Breast epithelium (tissue), 4 donors: ENCODE results near the gene SLC9A3. TPM values are rescaled to one million over a fixed set of nuclear protein-coding genes. Genes with fewer than 3 reads are reported as not detected.

Source experiments
- DNase-seq, 2 donors: peaks; one replicate each; pipeline ENCODE4 v3.0.0-alpha.2; 2019; ENCODE audit warnings: low spot score in 2 of 2
- H3K27ac ChIP-seq, 2 donors: fragments of 200-600 bp; sonication (generic) in 1 of 2; one replicate each; pipeline ENCODE4 v1.5.1; 2016 to 2019; ENCODE audit warnings: mild to moderate bottlenecking in 1 of 2
- H3K27me3 ChIP-seq, 2 donors: fragments of 200-600 bp; sonication (generic) in 1 of 2; one replicate each; pipeline versions ENCODE4 v1.5.1 to v1.6.0; 2017 to 2019; ENCODE audit warnings: control low read depth in 1 of 2, mild to moderate bottlenecking in 1 of 2
- H3K36me3 ChIP-seq: fragments of 200-600 bp; one replicate; pipeline ENCODE4 v1.5.1; 2019
- H3K4me1 ChIP-seq, 2 donors: fragments of 200-600 bp; sonication (generic); one replicate each; pipeline ENCODE4 v1.5.1; 2016 to 2019; ENCODE audit warnings: control low read depth in 1 of 2
- H3K4me3 ChIP-seq, 3 donors: fragments of 200-600 bp; sonication (generic); 1 replicate in 2 of 3; 2 replicates in 1 of 3; pipeline ENCODE4 v1.5.1; 2016 to 2019; ENCODE audit warnings: mild to moderate bottlenecking in 3 of 3, moderate library complexity in 2 of 3
- H3K9me3 ChIP-seq, 2 donors: fragments of 200-600 bp; sonication (generic) in 1 of 2; one replicate each; pipeline ENCODE4 v1.5.1; 2016 to 2019; ENCODE audit warnings: control low read depth in 1 of 2
- CTCF ChIP-seq, 3 donors: fragments of 450-650 bp; IDR thresholded peaks; one replicate each; pipeline ENCODE4 v1.5.1; 2016 to 2017; ENCODE audit warnings: antibody characterized with exemption in 3 of 3, mild to moderate bottlenecking in 3 of 3, moderate library complexity in 3 of 3
- POLR2A ChIP-seq: fragments of 450-650 bp; IDR thresholded peaks from one replicate; pipeline ENCODE4 v1.6.1; 2016; ENCODE audit warnings: antibody characterized with exemption, mild to moderate bottlenecking, moderate library complexity
- POLR2AphosphoS5 ChIP-seq, 3 donors: sonication (generic); formaldehyde crosslinking; IDR thresholded peaks; one replicate each; pipeline ENCODE4 v1.6.1; 2017; ENCODE audit warnings: antibody characterized with exemption in 3 of 3
- intact Hi-C: fragments of 100-400 bp; cut with DNase I; formaldehyde crosslinking; loops from one replicate; pipeline ENCODE4 v1.15.1; 2023; ENCODE audit warnings: low total_unique reads
- total RNA-seq, 3 donors: library from RNA; depleted of rRNA; stranded (reverse); fragments of >200 nt; gene quantifications; one replicate each; pipeline ENCODE4 v1.1.0, GENCODE V29; 2016

SLC9A3 gene
- total RNA-seq, 3 donors from 2014 or later, result 1.1 to 5.6 (median 2.3) TPM

- Histone ChIP-seq H3K36me3 (no peaks in the 10 kb centered on the region), H3K4me3 (no peak overlapping the region), H3K4me1 (no peaks in the 10 kb centered on the region), H3K27me3 (no peaks in the 10 kb centered on the region), H3K9me3 (no peaks in the 10 kb centered on the region), H3K27ac (no peak overlapping the region)
- TF ChIP-seq CTCF (IDR thresholded peaks at IDR 0.05) (no peak), POLR2AphosphoS5 (IDR thresholded peaks at IDR 0.05) (no peak), POLR2A (no peak)
- intact Hi-C loops, result no loop called here
- no peak for DNase-seq
Observed at GRCh38 chr5:426392-426976, 97.8 kb downstream of the SLC9A3 start.

- H3K27me3 ChIP-seq, result no peaks in the 10 kb centered on the region
- no peak for TF ChIP-seq POLR2AphosphoS5 (IDR thresholded peaks at IDR 0.05)
- no peak for TF ChIP-seq POLR2A
- TF ChIP-seq CTCF (IDR thresholded peaks at IDR 0.05), result no peak
- H3K36me3 ChIP-seq, result no peaks in the 10 kb centered on the region
- H3K4me1 ChIP-seq, result no peaks in the 10 kb centered on the region
- no peak for DNase-seq
- no peaks in the 10 kb centered on the region for H3K9me3 ChIP-seq
- intact Hi-C loops, result no loop called here
- no peak overlapping the region for H3K4me3 ChIP-seq
- no peak overlapping the region for H3K27ac ChIP-seq
Observed at GRCh38 chr5:425714-426113, 98.5 kb downstream of the SLC9A3 start.

GRCh38 chr5:424301-425110 lies 99.7 kb downstream of the SLC9A3 start:
- H3K27me3 ChIP-seq, result no peaks in the 10 kb centered on the region
- no peaks in the 10 kb centered on the region for H3K4me1 ChIP-seq
- no peak for DNase-seq
- H3K9me3 ChIP-seq, result no peaks in the 10 kb centered on the region
- H3K27ac ChIP-seq, result no peak overlapping the region
- H3K4me3 ChIP-seq, result no peak overlapping the region
- TF ChIP-seq POLR2A (no peak), POLR2AphosphoS5 (IDR thresholded peaks at IDR 0.05) (no peak), CTCF (IDR thresholded peaks at IDR 0.05) (no peak)
- H3K36me3 ChIP-seq, result no peaks in the 10 kb centered on the region
- intact Hi-C loops, result no loop called here

GRCh38 chr5:423626-424261 lies 100.5 kb downstream of the SLC9A3 start:
- intact Hi-C loops, result no loop called here
- H3K9me3 ChIP-seq, result no peaks in the 10 kb centered on the region
- DNase-seq, result no peak
- H3K4me1 ChIP-seq, result no peaks in the 10 kb centered on the region
- no peaks in the 10 kb centered on the region for H3K36me3 ChIP-seq
- TF ChIP-seq CTCF (IDR thresholded peaks at IDR 0.05), result no peak
- no peak for TF ChIP-seq POLR2AphosphoS5 (IDR thresholded peaks at IDR 0.05)
- TF ChIP-seq POLR2A, result no peak
- H3K4me3 ChIP-seq, result no peak overlapping the region
- no peaks in the 10 kb centered on the region for H3K27me3 ChIP-seq
- no peak overlapping the region for H3K27ac ChIP-seq

- Histone ChIP-seq H3K27me3 (no peaks in the 10 kb centered on the region), H3K36me3 (no peaks in the 10 kb centered on the region), H3K4me1 (no peaks in the 10 kb centered on the region), H3K4me3 (no peak overlapping the region), H3K9me3 (no peaks in the 10 kb centered on the region), H3K27ac (no peak overlapping the region)
- DNase-seq, result no peak
- TF ChIP-seq POLR2A (no peak), POLR2AphosphoS5 (IDR thresholded peaks at IDR 0.05) (no peak), CTCF (IDR thresholded peaks at IDR 0.05) (no peak)
- intact Hi-C loops, result no loop called here
Observed at GRCh38 chr5:423233-423565, 101.0 kb downstream of the SLC9A3 start.
